PC-3 (cell line): Measurements from ENCODE around the gene ZBED6. TPM values are rescaled to one million over a fixed set of nuclear protein-coding genes. Genes with fewer than 3 reads are reported as not detected.
"Not testable (repeated sequence)": the region's sequence is repeated elsewhere in the genome, so short reads cannot be mapped to it uniquely, and the experiment has no call there.

Experiments used
- ATAC-seq: fragments of 200-7000 bp; cut with Tn5 transposase; 2 replicates; pipeline ENCODE4 v1.9.1; 2020; ENCODE audit warnings: mild to moderate bottlenecking, moderate library complexity
- BruUV-seq: library from RNA; stranded (reverse); fragments of 400-500 nt; replicated peaks from 2 replicates; lab custom pipeline; 2021; lab: Mats Ljungman, UMichigan
- CTCF ChIA-PET: fragments of 300-600 bp; sonication (Branson Sonifier 250); formaldehyde crosslinking; loops from one replicate; lab custom pipeline; 2022; ENCODE audit warnings: antibody characterized with exemption; lab: Charles Lee
- POLR2A ChIA-PET: fragments of 300-600 bp; sonication (Branson Sonifier 250); formaldehyde crosslinking; loops from one replicate; lab custom pipeline; 2022; ENCODE audit warnings: antibody characterized with exemption; ENCODE audit not compliant: unreplicated experiment; lab: Charles Lee
- DNase-seq: peaks from one replicate; pipeline ENCODE4 v3.0.0-alpha.2; 2015
- H2AFZ ChIP-seq: fragments of 300-600 bp; sonication (generic); 2 replicates; pipeline ENCODE4 v1.6.0; 2016; ENCODE audit warnings: antibody characterized with exemption, low read length
- H3F3A ChIP-seq: fragments of 300-600 bp; sonication (generic); one replicate; pipeline ENCODE4 v1.6.0; 2017; ENCODE audit warnings: antibody characterized with exemption, low read length, control low read depth, mild to moderate bottlenecking; ENCODE audit not compliant: unreplicated experiment
- H3K27ac ChIP-seq: fragments of 300-600 bp; sonication (generic); 2 replicates; pipeline ENCODE4 v1.5.1; 2016; ENCODE audit warnings: mild to moderate bottlenecking, low read length
- H3K27me3 ChIP-seq: fragments of 300-600 bp; sonication (generic); 2 replicates; pipeline ENCODE4 v1.6.1; 2016; ENCODE audit warnings: low read length, mixed read lengths
- H3K36me3 ChIP-seq: fragments of 300-600 bp; sonication (generic); 2 replicates; pipeline ENCODE4 v1.6.1; 2016; ENCODE audit warnings: low read depth, mixed run types, low read length, mixed read lengths
- H3K4me1 ChIP-seq: fragments of 300-600 bp; sonication (generic); 2 replicates; pipeline ENCODE4 v1.5.1; 2016; ENCODE audit warnings: low read length; ENCODE audit not compliant: insufficient read depth
- H3K4me2 ChIP-seq: fragments of 300-600 bp; sonication (generic); 2 replicates; pipeline ENCODE4 v1.6.0; 2016; ENCODE audit warnings: low read length
- H3K4me3 ChIP-seq: fragments of 300-600 bp; sonication (generic); 2 replicates; pipeline ENCODE4 v1.5.1; 2016; ENCODE audit warnings: mild to moderate bottlenecking, low read length, mixed read lengths
- H3K79me2 ChIP-seq: fragments of 300-600 bp; sonication (generic); 2 replicates; pipeline ENCODE4 v1.6.1; 2017; ENCODE audit warnings: low read length, mixed read lengths
- H3K9ac ChIP-seq: fragments of 300-600 bp; sonication (generic); 2 replicates; pipeline ENCODE4 v1.6.0; 2016; ENCODE audit warnings: mild to moderate bottlenecking, low read length
- H3K9me2 ChIP-seq: fragments of 300-600 bp; sonication (generic); replicated peaks from 2 replicates; pipeline ENCODE4 v1.6.1; 2016; ENCODE audit warnings: mixed run types, low read length, mixed read lengths
- H3K9me3 ChIP-seq: fragments of 300-600 bp; sonication (generic); 2 replicates; pipeline ENCODE4 v1.6.1; 2016; ENCODE audit warnings: low read length, mixed read lengths
- H4K20me1 ChIP-seq: fragments of 300-600 bp; sonication (generic); 2 replicates; pipeline ENCODE4 v1.6.1; 2016; ENCODE audit warnings: low read length, mixed read lengths
- CTCF ChIP-seq: fragments of 300-600 bp; sonication (generic); conservative IDR thresholded peaks from 2 replicates; pipeline ENCODE4 v1.5.1; 2017; ENCODE audit warnings: antibody characterized with exemption, low read depth, mild to moderate bottlenecking, low read length
- EZH2 ChIP-seq: fragments of 300-600 bp; sonication (generic); IDR thresholded peaks from one replicate; pipeline ENCODE4 v1.6.1; 2017; ENCODE audit warnings: antibody characterized with exemption, mild to moderate bottlenecking, low read length; ENCODE audit not compliant: unreplicated experiment
- EZH2phosphoT487 ChIP-seq: fragments of 300-600 bp; sonication (generic); IDR thresholded peaks from 2 replicates; pipeline ENCODE4 v1.6.1; 2018; ENCODE audit warnings: mild to moderate bottlenecking, antibody characterized with exemption, low read length, borderline replicate concordance
- intact Hi-C: fragments of 100-400 bp; cut with micrococcal nuclease; formaldehyde crosslinking; loops from 2 replicates; pipeline ENCODE4 v1.9.0; 2023
- total RNA-seq: library from RNA; depleted of rRNA; stranded (reverse); fragments of >200 nt; gene quantifications from 2 replicates; pipeline ENCODE4 v1.2.3, GENCODE V29; 2014

ZBED6 gene
- total RNA-seq, 1 experiment from 2014 or later: 12.9 TPM

GRCh38 chr1:203791498-203791897, 3.9 kb upstream of the ZBED6 start:
- POLR2A ChIA-PET: no interaction called here
- TF ChIP-seq CTCF: no peak
- no peak for TF ChIP-seq EZH2
- TF ChIP-seq EZH2phosphoT487: no peak
- no peaks in the 10 kb centered on the region for H3K27me3 ChIP-seq
- H4K20me1 ChIP-seq: peaks cover 2% of the 10 kb centered on the region; the same call in 1 of the 2 replicates
- H3K36me3 ChIP-seq: 0 out of 2 replicates have a peak, but pooled peaks cover under 1% of the 10 kb centered on the region
- H3K4me1 ChIP-seq: peaks cover 5% of the 10 kb centered on the region; the same call in 1 of the 2 replicates
- no peaks in the 10 kb centered on the region for H3K9me2 ChIP-seq
- no peak for DNase-seq
- H3K9ac ChIP-seq: no peak overlapping the region
- CTCF ChIA-PET: interaction anchor here (0.6 to 0.7 kb wide), 2 partner anchors 15 to 416 kb away, joined by 3 read pairs; no protein-coding TSS in a partner anchor
- H3K9me3 ChIP-seq: no peaks in the 10 kb centered on the region
- ATAC-seq: no peak
- H3K4me2 ChIP-seq: no peak overlapping the region
- no peak overlapping the region for H2AFZ ChIP-seq
- no peaks in the 10 kb centered on the region for H3F3A ChIP-seq
- intact Hi-C loops: loop anchor here (10.0 kb wide), 2 partner anchors 167 to 257 kb away; partner anchors contain the start of gene ATP2B4
- no TSS peak for BruUV-seq
- peaks cover 14% of the 10 kb centered on the region for H3K79me2 ChIP-seq
- H3K4me3 ChIP-seq: no peak overlapping the region
- no peak overlapping the region for H3K27ac ChIP-seq

- intact Hi-C loops: loop anchor here (10.0 kb wide), 2 partner anchors 168 to 258 kb away; partner anchors contain the start of gene ATP2B4
- CTCF ChIA-PET: no interaction called here
These were observed 2.9 kb upstream of the ZBED6 start for GRCh38 chr1:203792486-203792885.

GRCh38 chr1:203793561-203793960, 1.9 kb upstream of the ZBED6 start:
- H3K9me3 ChIP-seq, H3K27ac ChIP-seq, H2AFZ ChIP-seq, H3K9ac ChIP-seq, H3K4me3 ChIP-seq, ATAC-seq, BruUV-seq, DNase-seq, POLR2A ChIA-PET, H3F3A ChIP-seq, H3K27me3 ChIP-seq, H3K4me2 ChIP-seq, H3K9me2 ChIP-seq, CTCF ChIA-PET: not testable (repeated sequence)
- Histone ChIP-seq H3K4me1 (peaks cover 20% of the 10 kb centered on the region), H3K79me2 (peaks cover 35% of the 10 kb centered on the region), H4K20me1 (peaks cover 23% of the 10 kb centered on the region), H3K36me3 (peaks cover 20% of the 10 kb centered on the region)
- intact Hi-C loops: loop anchor here (10.0 kb wide), 2 partner anchors 169 to 259 kb away; partner anchors contain the start of gene ATP2B4

More at GRCh38 chr1:203792486-203792885, 2.9 kb upstream of the ZBED6 start:
- no peak for TF ChIP-seq EZH2
- TF ChIP-seq CTCF: no peak
- TF ChIP-seq EZH2phosphoT487: no peak
- Histone ChIP-seq H3K27ac (no peak overlapping the region), H4K20me1 (peaks cover 12% of the 10 kb centered on the region), H3K27me3 (no peaks in the 10 kb centered on the region), H2AFZ (no peak overlapping the region), H3K9me3 (no peaks in the 10 kb centered on the region), H3K4me3 (no peak overlapping the region), H3K4me2 (no peak overlapping the region), H3K36me3 (peaks cover 10% of the 10 kb centered on the region; the same call in 1 of the 2 replicates), H3K4me1 (peaks cover 15% of the 10 kb centered on the region), H3K9me2 (no peaks in the 10 kb centered on the region), H3F3A (no peaks in the 10 kb centered on the region), H3K9ac (no peak overlapping the region), H3K79me2 (peaks cover 24% of the 10 kb centered on the region)
- no TSS peak for BruUV-seq
- POLR2A ChIA-PET: no interaction called here
- no peak for ATAC-seq
- no peak for DNase-seq
